Kasumi-1 (cell line): ENCODE results near the gene TMA7B.

Experiments
- DNase-seq, 2 experiments: peaks; one replicate each; lab custom pipeline; 2025; lab: John Stamatoyannopoulos, UW

TMA7B gene

DNA sequence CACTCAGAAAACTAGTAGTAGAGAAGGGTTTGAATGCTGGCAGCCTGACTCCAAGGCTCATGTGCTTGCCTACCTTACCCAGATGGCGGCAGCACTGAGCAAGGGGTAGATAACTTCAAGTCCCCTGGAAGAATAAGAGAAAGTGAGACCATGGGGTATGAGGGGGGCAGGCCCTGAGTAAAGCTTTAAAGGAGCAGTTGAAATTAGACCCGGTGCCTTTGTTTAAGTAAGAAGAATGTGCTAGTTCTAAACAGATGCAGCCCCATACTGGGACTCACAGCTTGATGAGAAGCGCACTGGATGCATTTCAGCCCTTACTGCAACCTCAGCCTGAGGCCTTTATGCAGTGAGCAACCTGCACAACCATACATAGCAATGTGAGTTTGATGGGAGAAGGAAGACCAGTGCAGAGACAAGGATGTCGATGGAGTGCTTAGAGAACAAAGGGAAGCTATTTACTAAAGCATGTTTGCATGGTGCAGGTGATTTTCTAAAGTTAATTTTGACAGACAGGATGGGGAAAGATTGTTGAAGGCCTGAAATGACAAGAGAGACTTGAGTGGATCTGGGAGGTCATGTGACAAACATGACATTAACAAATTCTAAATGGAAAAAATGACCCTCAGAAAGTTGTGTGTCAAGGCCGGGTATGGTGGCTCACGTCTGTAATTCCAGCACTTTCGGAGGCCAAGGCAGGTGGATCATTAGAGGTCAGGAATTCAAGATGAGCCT is 27.1 kb upstream of the TMA7B start:
- DNase-seq: peak; percentile 49 to 74

DNA sequence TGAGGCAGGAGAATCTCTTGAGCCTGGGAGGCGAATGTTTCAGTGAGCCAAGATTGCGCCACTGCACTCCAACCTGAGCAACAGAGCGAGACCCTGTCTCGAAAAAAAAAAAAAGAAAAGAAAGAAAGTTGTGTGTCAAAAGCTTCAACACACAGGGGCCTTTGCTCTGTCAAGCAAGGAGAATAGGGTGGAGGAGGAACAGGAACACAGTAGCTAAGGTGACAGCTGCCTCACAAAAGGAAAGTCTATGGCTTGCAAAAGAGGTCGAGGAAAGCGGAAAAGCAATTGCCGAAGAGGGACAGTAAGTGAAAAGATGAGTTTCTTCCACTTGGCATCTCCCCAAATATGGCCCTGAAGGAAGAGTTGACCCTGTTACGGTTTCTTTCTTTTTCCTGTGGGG is 26.5 kb upstream of the TMA7B start:
- DNase-seq: no peak

DNA sequence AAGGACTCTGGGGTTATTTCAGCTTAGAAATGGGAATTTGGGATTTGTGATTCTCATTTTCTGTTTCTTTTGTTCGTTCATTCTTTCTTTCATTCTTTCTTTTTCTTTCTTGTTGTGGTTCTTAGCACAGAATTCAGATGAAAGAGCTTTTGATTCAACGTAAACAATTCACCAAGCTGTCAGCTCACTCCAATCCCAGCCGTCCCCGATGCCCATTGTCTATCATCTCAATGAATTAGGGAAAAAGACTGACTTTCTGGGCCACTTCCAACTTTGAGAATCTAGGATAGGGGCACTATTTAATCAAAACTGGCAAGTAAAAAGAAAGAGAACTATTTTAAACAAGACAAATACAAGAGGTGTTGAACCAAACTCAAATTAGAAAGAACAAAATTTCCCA is 25.1 kb upstream of the TMA7B start:
- no peak for DNase-seq

DNA sequence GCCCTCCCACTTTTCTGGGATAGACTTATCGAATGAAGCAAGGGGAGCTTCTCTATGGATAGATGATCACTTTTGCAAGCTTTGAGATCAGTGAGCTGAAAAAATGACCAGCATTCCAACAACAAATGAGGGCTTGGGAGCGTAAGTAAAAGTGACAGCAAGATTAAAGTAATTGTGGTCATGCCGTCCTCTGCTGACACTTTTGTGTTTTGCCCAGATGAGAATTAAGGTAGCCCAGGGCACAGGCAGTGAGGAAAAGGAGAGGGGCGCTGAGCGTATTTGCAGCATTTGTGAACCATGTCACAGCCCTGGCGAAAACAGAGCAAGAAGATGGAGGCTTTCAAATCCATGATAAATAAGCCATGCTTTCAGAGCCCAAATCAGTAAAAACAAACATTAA is 24.6 kb upstream of the TMA7B start:
- no peak for DNase-seq

GRCh38 chr22:39936523-39937145 is 23.6 kb upstream of the TMA7B start:
- DNase-seq: no peak

DNA sequence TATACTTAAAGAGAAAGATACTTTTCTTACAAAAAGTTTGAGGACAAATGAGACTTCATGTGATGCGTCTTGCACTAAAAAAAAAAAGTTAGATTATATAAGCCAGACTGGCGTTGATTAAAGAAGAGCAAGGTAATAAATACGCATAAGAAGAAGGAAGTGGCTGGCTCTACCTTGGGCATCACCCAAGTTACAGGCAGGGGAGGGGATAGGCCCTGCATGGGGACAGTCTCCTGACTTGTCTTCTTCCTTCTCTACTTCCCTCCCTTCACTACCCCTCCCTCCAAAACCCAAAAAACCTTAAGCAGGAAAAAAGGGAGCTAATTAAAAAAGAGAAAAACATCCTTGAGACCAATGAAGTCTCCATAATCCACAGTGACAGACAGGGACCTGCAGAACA is 22.3 kb upstream of the TMA7B start:
- DNase-seq: no peak

DNA sequence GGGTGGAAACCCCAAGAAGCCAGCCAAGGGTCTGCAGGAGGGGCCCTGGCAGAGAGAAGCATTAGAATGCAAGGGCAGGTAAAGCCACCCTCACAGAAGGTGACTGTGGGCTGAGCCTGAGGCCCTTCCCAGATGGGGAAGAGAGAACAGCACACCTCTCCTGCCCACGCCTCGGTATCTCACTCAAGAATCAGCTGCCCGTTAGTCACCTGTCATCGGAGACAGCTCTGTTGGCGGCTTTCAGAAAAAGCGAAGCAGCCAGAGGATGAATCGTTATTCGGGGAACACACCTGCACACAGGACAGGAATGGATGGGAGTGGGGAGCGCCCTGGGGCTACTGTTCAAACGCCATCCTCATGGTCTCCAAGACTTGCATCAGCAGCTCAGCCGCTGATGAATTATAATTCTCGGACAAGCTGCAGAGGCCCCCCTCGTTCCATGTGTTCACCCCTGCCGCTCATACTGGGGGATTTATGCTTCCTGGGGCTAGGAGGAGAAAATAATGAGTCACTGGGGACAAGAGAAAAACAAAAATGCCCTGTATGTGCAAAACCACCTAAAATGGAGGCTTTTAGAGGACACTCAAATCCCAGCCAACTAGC is 21.6 kb upstream of the TMA7B start:
- no peak for DNase-seq

DNA sequence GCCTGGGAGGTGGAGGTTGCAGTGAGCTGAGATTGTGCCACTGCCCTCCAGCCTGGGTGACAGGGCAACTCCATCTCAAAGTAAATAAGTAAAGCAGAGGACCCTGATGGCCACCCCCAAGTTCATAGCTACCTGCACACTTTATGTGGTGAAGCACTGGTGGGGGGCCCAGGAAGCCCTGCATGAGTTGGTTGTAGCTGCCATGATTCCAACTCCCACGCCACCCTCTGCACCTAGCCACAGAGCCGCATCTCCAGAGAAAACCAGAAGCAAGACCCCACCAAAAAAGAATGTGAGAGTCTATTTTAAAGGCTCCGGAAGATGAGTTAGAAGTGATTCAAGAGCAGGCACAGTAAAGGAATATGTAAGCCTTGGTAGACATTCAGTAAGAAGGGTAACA is 20.4 kb upstream of the TMA7B start:
- no peak for DNase-seq

- DNase-seq: no peak
Observed at GRCh38 chr22:39940757-39941305, 19.4 kb upstream of the TMA7B start.

- DNase-seq: no peak
Observed at GRCh38 chr22:39941601-39942000, 18.6 kb upstream of the TMA7B start.

DNA sequence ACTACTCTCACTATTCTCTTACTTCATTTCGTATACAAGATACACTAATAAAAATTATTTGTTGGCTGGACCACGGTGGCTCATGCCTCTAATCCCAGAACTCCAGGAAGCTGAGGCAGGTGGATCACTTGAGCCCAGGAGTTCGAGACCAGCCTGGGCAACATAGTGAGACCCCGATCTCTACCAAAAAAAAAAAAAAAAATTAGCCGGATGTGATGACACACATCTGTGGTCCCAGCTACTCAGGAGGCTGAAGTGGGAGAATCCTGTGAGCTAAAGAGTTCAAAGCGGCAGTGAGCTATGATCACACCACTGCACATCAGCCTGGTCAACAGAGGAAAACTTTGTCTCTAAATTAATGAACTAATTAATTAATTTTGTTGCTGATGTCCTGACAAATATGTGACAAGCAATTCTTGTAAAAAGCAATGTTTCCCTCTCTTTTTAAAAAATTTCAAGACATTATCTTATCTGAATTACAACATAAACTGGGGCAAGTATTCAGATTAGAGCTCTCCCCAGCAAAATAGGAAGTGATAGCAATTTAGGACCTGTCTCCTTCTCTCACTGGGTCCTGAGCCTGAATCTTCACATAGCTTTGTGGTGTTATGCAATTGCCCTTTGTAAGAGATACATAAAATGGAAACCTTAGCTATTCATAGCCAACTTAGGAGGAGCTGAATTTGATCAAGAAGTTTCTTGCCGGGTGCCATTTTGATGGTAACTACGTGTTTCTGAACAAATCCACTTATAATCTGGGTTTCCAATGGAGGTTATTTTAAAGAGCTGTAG is 17.6 kb upstream of the TMA7B start:
- DNase-seq: peak in 1 of 2 experiments; percentile 6

- no peak for DNase-seq
Observed at GRCh38 chr22:39943337-39943736, 16.9 kb upstream of the TMA7B start.

DNA sequence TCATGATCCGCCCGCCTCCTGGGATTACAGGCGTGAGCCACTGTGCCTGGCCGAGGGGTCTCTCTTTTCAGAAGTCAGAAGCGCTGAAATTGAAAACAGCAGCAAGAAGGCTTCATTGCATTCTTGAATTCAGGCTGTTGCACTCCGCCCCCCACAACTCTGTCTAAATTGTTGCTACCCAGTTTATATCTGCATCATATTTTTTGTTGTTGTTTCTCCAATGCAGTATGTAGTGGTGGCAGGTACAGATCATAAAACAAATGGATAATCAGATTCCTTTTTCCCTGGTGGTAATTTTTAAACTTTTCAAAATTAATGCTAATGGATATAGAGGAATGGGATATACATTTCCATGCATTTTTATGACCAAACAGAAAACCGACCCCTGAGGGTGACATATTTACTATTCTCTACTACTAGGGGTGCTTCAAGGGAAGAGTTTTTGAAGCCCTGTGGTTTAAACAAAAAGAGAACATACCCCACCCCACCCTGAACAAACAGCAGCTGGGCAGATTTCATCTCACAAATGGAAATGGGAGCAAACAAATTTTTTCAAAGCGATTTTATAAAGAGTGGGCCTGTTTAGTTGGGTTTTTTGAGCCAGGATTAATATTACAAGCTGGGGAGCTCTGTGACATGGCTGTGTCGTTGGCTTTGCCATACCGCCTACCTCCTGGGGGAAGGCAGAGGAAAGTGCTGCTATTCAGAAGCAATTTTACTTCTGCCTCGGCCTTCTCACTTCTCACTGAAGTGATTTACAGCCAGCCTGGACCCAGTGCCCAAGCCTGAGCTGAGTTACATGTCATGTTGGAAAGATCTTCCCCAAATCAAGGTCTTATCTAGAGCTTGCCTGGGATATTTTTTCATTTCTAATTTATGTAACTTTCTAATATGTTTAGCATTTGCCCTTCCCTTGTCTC is 16.0 kb upstream of the TMA7B start:
- no peak for DNase-seq

- DNase-seq: no peak
Observed at GRCh38 chr22:39946126-39946502, 14.1 kb upstream of the TMA7B start.

- peak; percentile 8 to 39 for DNase-seq
Observed at GRCh38 chr22:39946503-39947219, 13.5 kb upstream of the TMA7B start.

GRCh38 chr22:39947220-39948216 is 12.7 kb upstream of the TMA7B start:
- DNase-seq: no peak

DNA sequence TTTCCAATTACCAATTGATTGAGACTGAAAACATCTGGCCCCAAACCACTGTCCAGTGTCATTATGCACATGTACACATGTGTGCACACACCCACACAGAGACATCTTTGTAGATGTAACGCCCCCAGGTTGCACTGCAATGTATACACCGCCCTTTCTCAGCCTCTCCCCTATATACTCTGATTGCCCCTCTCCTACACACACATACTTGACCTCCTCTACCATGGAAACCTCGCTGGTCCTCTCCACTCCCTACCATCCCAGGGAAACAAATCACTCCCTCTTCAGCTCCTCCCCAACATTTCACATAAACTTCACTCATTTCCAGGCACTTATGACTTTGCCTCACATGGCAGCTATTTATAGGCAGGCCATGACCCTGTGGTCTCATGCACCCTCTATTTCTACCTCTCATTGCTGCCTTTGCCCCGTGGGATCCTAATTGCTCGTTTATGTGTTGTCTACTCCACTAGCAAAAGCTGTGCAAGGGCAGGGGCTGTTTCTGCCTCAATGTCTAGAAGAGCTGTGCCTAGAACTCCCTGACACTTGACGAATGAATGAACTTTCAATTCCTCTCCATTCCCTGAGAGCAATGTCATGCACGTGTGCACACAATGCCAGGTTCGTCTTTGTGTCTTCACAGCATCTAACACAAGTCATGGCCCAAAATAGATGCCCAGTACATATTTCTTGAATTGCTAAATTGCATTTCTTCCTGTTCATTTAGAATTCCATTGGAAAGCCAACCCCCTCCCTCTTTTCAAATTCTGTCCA is 10.0 kb upstream of the TMA7B start:
- no peak for DNase-seq

DNA sequence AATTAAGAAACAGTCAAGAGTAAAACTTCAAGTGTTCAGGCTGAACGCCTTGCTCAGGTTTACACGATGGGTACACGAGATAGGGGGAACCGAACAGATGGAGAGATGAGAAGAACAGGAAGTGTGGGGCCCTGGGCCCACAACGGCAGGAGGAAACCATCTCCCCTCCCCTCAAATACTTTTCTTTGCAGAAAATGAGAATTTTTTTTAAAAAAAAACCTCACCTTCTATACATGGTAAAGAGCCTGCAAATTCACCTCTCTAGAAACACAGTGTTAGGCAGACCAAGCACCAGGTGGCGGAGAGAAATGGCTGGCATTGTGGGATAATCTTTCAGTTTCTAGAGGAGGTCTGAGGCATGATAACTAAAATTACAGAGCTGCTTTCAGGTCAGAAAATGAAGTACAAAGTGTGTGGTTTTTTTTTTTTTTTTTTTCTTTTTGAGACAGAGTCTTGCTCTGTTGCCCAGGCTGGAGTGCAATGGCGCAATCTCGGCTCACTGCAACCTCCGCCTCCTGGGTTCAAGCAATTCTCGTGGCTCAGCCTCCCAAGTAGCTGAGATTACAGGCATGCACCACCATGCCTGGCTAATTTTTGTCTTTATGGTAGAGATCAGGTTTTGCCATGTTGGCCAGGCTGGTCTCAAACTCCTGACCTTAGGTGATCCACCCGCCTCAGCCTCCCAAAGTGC is 8.4 kb upstream of the TMA7B start:
- peak; percentile 27 to 35 for DNase-seq
